Endothelial cell of umbilical vein (primary cell): ENCODE measurements around the gene HSPA12A. TPM values are rescaled to one million over a fixed set of nuclear protein-coding genes. Genes with fewer than 3 reads are reported as not detected.

ENCODE experiments used
- BruUV-seq: library from RNA; stranded (reverse); fragments of 400-500 nt; replicated peaks from 2 replicates; lab custom pipeline; 2021; lab: Mats Ljungman, UMichigan
- CTCF ChIA-PET: fragments of 300-600, 350-600 bp; sonication (Branson Sonifier 250); formaldehyde crosslinking; loops from one replicate; lab custom pipeline; 2021; ENCODE audit warnings: antibody characterized with exemption, inconsistent platforms; lab: Charles Lee
- POLR2A ChIA-PET: fragments of 300-600, 350-600 bp; sonication (Branson Sonifier 250); formaldehyde crosslinking; loops from one replicate; lab custom pipeline; 2021; ENCODE audit warnings: antibody characterized with exemption, inconsistent platforms; lab: Charles Lee
- DNase-seq: peaks from one replicate; pipeline ENCODE4 v3.0.0-alpha.2; 2011; ENCODE audit warnings: low read depth, low spot score
- FAIRE-seq: peaks from 2 replicates; lab custom pipeline; 2011; peaks lifted over from hg19 to GRCh38; lab: Jason Lieb, UNC
- H2AFZ ChIP-seq: 2 replicates; pipeline ENCODE4 v1.6.0; 2012; ENCODE audit warnings: low read depth, low read length, control low read depth, inconsistent platforms
- H3K27ac ChIP-seq: 2 replicates; pipeline ENCODE4 v1.5.1; 2011; ENCODE audit warnings: low read depth, mild to moderate bottlenecking, control low read depth, low read length, moderate library complexity; ENCODE audit not compliant: insufficient read depth
- H3K27me3 ChIP-seq, 2 experiments: 2 replicates each; pipeline versions ENCODE4 v1.6.0 to v1.6.1; 2011; ENCODE audit warnings: low read length in 2 of 2, mixed read lengths in 1 of 2; ENCODE audit not compliant: control insufficient read depth in 2 of 2, insufficient read depth in 2 of 2
- H3K36me3 ChIP-seq, 2 experiments: 2 replicates in 1 of 2; 3 replicates in 1 of 2; pipeline ENCODE4 v1.5.1; 2011; ENCODE audit warnings: low read length in 2 of 2, mild to moderate bottlenecking in 1 of 2, moderate library complexity in 1 of 2; ENCODE audit not compliant: control insufficient read depth in 2 of 2, insufficient read depth in 2 of 2; ENCODE audit errors: extremely low read depth in 1 of 2
- H3K4me1 ChIP-seq: 3 replicates; pipeline ENCODE4 v1.5.1; 2011; ENCODE audit warnings: mild to moderate bottlenecking, low read length; ENCODE audit not compliant: control insufficient read depth, insufficient read depth; ENCODE audit errors: extremely low read depth
- H3K4me2 ChIP-seq: 2 replicates; pipeline ENCODE4 v1.6.1; 2011; ENCODE audit warnings: low read length, control low read depth, mixed read lengths; ENCODE audit not compliant: insufficient read depth
- H3K4me3 ChIP-seq, 3 experiments: fragments of 200-600 bp in 1 of 3; sonication (generic), shearing (Covaris generic) in 1 of 3; replicated peaks in 1 of 3; 2 replicates each; pipeline ENCODE4 v1.5.1; 2011 to 2016; ENCODE audit warnings: control low read depth in 3 of 3, low read length in 3 of 3, mild to moderate bottlenecking in 2 of 3, inconsistent platforms in 1 of 3, low read depth in 1 of 3, moderate library complexity in 1 of 3; ENCODE audit not compliant: insufficient read depth in 1 of 3
- H3K79me2 ChIP-seq: 2 replicates; pipeline ENCODE4 v1.6.0; 2012; ENCODE audit warnings: low read length, inconsistent platforms; ENCODE audit not compliant: control insufficient read depth, insufficient read depth
- H3K9ac ChIP-seq: replicated peaks from 2 replicates; pipeline ENCODE3; 2011; ENCODE audit warnings: low read length, control low read depth; ENCODE audit not compliant: insufficient read depth; ENCODE audit errors: extremely low read depth
- H3K9me1 ChIP-seq: replicated peaks from 3 replicates; pipeline ENCODE4 v1.6.0; 2011; ENCODE audit warnings: mild to moderate bottlenecking, low read length; ENCODE audit not compliant: control insufficient read depth, insufficient read depth; ENCODE audit errors: extremely low read depth
- H3K9me3 ChIP-seq: replicated peaks from 2 replicates; pipeline ENCODE4 v1.5.1; 2012; ENCODE audit warnings: low read length, inconsistent platforms; ENCODE audit not compliant: control insufficient read depth, insufficient read depth
- H4K20me1 ChIP-seq: replicated peaks from 2 replicates; pipeline ENCODE3; 2011; ENCODE audit warnings: mild to moderate bottlenecking, low read length; ENCODE audit not compliant: control insufficient read depth, insufficient read depth; ENCODE audit errors: extremely low read depth
- EZH2 ChIP-seq: IDR thresholded peaks from 2 replicates; pipeline ENCODE4 v1.6.1; 2012; ENCODE audit warnings: borderline replicate concordance, low read depth, mild to moderate bottlenecking, moderate library complexity, low read length, inconsistent platforms; ENCODE audit not compliant: severe bottlenecking
- FOS ChIP-seq: IDR thresholded peaks from 2 replicates; pipeline ENCODE4 v1.6.1; 2011; ENCODE audit warnings: mild to moderate bottlenecking, low read length, moderate library complexity, borderline replicate concordance; ENCODE audit not compliant: insufficient read depth
- GATA2 ChIP-seq: IDR thresholded peaks from 2 replicates; pipeline ENCODE4 v1.7.0; 2011; ENCODE audit warnings: low read depth, mild to moderate bottlenecking, moderate library complexity, mixed read lengths, low read length; ENCODE audit not compliant: insufficient read length, insufficient read depth
- JUN ChIP-seq: IDR thresholded peaks from 2 replicates; pipeline ENCODE4 v1.6.1; 2011; ENCODE audit warnings: borderline replicate concordance, low read depth; ENCODE audit not compliant: insufficient read length, insufficient read depth
- MYC ChIP-seq: IDR thresholded peaks from one replicate; pipeline ENCODE4 v1.6.1; 2011; ENCODE audit warnings: mild to moderate bottlenecking, low read depth, low read length
- POLR2A ChIP-seq: IDR thresholded peaks from 2 replicates; pipeline ENCODE4 v1.6.1; 2012; ENCODE audit warnings: low read depth, mild to moderate bottlenecking, control low read depth, low read length
- POLR2AphosphoS5 ChIP-seq: IDR thresholded peaks from 2 replicates; pipeline ENCODE4 v1.6.1; 2012; ENCODE audit warnings: low read depth, mild to moderate bottlenecking, control low read depth, low read length, moderate library complexity; ENCODE audit not compliant: insufficient read depth
- dilution Hi-C: fragments of 300-500 bp; cut with MboI; formaldehyde crosslinking; loops from one replicate; pipeline ENCODE4 v1.15.0; 2019; ENCODE audit warnings: low sequenced_read_pairs; ENCODE audit not compliant: extremely low pct_ligation_motif_present
- intact Hi-C: fragments of 100-400 bp; cut with micrococcal nuclease; formaldehyde crosslinking; loops from one replicate; pipeline ENCODE4 v1.10.0; 2022
- polyA plus RNA-seq, 4 experiments: library from polyadenylated mRNA; depleted of rRNA in 3 of 4; stranded (reverse) in 3 of 4; unstranded in 1 of 4; fragments of >200 nt; gene quantifications; 2 replicates each; pipeline versions ENCODE4 v1.2.1 to v1.2.3, GENCODE V29; 2011 to 2012; ENCODE audit warnings: missing spikeins in 1 of 4
- total RNA-seq: library from RNA; stranded (reverse); gene quantifications from 2 replicates; pipeline ENCODE4 v1.2.3, GENCODE V29; 2021
- TF ChIP-seq, protein P1 (sequence below), 2 donors: IDR thresholded peaks; 1 replicate in 1 of 2; 2 replicates in 1 of 2; pipeline ENCODE4 v1.5.1; 2011; ENCODE audit warnings: low read length in 2 of 2, mild to moderate bottlenecking in 2 of 2, moderate library complexity in 2 of 2, control low read depth in 1 of 2, inconsistent platforms in 1 of 2, low read depth in 1 of 2; ENCODE audit not compliant: insufficient read depth in 1 of 2; ENCODE audit errors: extremely low read depth in 1 of 2
- TF ChIP-seq, protein P2 (sequence below): IDR thresholded peaks from 2 replicates; pipeline ENCODE4 v1.6.1; 2011; ENCODE audit not compliant: insufficient read depth, insufficient read length

The HSPA12A gene
- total and polyA plus RNA-seq, 2 donors (not counting 3 experiments of a cell fraction or from before 2014, with no cell fraction given), result 0.22 to 0.29 TPM

DNA sequence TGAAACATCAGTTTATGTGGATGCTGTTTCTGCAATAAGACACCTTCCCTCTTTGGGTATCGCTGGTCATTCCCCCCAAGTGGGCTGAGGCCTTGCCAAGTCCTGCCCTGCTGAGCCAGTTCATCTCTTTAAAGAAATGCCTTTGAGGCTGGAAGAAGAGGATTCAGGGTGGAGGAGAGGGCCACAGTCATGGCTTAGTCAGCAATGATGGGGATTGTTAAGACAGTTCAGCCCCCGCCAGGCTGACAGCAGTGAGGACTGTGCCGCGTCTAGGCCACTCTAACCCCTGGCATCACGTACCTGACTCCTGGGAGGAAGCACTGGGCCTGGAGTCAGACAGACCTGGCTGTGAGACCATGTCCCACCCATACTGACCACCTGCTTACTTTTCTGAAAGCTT lies 73.3 kb downstream of the HSPA12A start:
- BruUV-seq, result no TSS peak
- Histone ChIP-seq H3K27me3 (no peaks in the 10 kb centered on the region), H3K4me1 (no peaks in the 10 kb centered on the region), H3K4me3 (no peak overlapping the region), H2AFZ (no peak overlapping the region), H4K20me1 (no peaks in the 10 kb centered on the region), H3K36me3 (no peaks in the 10 kb centered on the region), H3K27ac (no peak overlapping the region), H3K9me1 (no peaks in the 10 kb centered on the region), H3K9ac (no peak overlapping the region), H3K9me3 (no peaks in the 10 kb centered on the region), H3K4me2 (no peak overlapping the region), H3K79me2 (no peaks in the 10 kb centered on the region)
- TF ChIP-seq MYC (no peak), GATA2 (no peak), EZH2 (no peak), POLR2A (no peak)
- FAIRE-seq (no peak), DNase-seq (no peak)
- intact Hi-C loops, result loop anchor here (5.0 kb wide), 1 partner anchor 1407 kb away; no protein-coding TSS in a partner anchor
- dilution Hi-C loops, result no loop called here
- ChIA-PET POLR2A (no interaction called here), CTCF (no interaction called here)

DNA sequence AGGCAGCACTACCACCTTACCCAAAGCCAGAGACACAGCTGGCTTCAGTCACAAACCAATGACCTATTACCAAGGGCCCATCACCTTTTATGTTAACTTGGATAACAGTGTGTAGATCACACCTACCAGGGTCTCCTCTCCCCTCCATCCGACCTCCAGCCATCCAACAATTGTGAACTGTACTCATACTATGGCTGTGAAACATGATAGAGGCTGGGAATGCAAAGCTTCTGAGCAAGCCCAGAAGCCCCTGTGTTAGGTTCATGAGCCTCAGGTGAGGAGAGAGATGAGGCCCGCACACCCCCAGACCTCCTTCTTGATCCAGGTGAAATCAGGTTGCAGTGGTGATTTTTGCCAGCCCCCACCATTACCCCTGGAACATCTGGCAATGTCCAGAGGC lies 73.9 kb downstream of the HSPA12A start:
- Histone ChIP-seq H3K4me3 (no peak overlapping the region), H3K27me3 (no peaks in the 10 kb centered on the region), H3K27ac (no peak overlapping the region), H3K79me2 (no peaks in the 10 kb centered on the region), H4K20me1 (no peaks in the 10 kb centered on the region), H3K4me1 (no peaks in the 10 kb centered on the region), H3K9me3 (no peaks in the 10 kb centered on the region), H2AFZ (no peak overlapping the region), H3K4me2 (no peak overlapping the region), H3K9ac (no peak overlapping the region), H3K9me1 (no peaks in the 10 kb centered on the region), H3K36me3 (no peaks in the 10 kb centered on the region)
- TF ChIP-seq, protein P1, sequence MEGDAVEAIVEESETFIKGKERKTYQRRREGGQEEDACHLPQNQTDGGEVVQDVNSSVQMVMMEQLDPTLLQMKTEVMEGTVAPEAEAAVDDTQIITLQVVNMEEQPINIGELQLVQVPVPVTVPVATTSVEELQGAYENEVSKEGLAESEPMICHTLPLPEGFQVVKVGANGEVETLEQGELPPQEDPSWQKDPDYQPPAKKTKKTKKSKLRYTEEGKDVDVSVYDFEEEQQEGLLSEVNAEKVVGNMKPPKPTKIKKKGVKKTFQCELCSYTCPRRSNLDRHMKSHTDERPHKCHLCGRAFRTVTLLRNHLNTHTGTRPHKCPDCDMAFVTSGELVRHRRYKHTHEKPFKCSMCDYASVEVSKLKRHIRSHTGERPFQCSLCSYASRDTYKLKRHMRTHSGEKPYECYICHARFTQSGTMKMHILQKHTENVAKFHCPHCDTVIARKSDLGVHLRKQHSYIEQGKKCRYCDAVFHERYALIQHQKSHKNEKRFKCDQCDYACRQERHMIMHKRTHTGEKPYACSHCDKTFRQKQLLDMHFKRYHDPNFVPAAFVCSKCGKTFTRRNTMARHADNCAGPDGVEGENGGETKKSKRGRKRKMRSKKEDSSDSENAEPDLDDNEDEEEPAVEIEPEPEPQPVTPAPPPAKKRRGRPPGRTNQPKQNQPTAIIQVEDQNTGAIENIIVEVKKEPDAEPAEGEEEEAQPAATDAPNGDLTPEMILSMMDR (IDR thresholded peaks at IDR 0.05; ENCODE audit: extremely low read depth in 1 of 2, insufficient read depth in 1 of 2, low read depth in 1 of 2, low read length in 2 of 2), result no peak
- TF ChIP-seq EZH2 (no peak), POLR2A (no peak), MYC (no peak), FOS (no peak), GATA2 (no peak), POLR2AphosphoS5 (no peak), JUN (no peak)
- TF ChIP-seq, protein P2, sequence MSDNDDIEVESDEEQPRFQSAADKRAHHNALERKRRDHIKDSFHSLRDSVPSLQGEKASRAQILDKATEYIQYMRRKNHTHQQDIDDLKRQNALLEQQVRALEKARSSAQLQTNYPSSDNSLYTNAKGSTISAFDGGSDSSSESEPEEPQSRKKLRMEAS, result no peak
- intact Hi-C loops (loop anchor here (5.0 kb wide), 1 partner anchor 1406 kb away; no protein-coding TSS in a partner anchor), dilution Hi-C loops (no loop called here)
- no TSS peak for BruUV-seq
- ChIA-PET POLR2A (no interaction called here), CTCF (no interaction called here)
- FAIRE-seq (no peak), DNase-seq (no peak)
